HFF-Myc (cell line): ENCODE measurements around the gene TYR.

ENCODE experiments used
- DNase-seq: peaks from one replicate; pipeline ENCODE4 v3.0.0-alpha.2; 2011; ENCODE audit warnings: low read depth; ENCODE audit errors: extremely low read depth
- H3K4me3 ChIP-seq: replicated peaks from 2 replicates; pipeline ENCODE4 v1.5.1; 2011; ENCODE audit warnings: low read depth, mild to moderate bottlenecking, control low read depth, low read length
- CTCF ChIP-seq: IDR thresholded peaks from 2 replicates; pipeline ENCODE4 v1.5.1; 2012; ENCODE audit warnings: mild to moderate bottlenecking, low read depth, low read length, control low read depth; ENCODE audit errors: missing control alignments

TYR gene

GRCh38 chr11:89177691-89178231 is at the start of gene TYR:
TSS of gene TYR (plus strand) at chr11:89177875. CDS start at chr11:89177954, 79 bp downstream.
- DNase-seq, result no peak
- no peak within 1 kb of the TSS for H3K4me3 ChIP-seq
- no peak for TF ChIP-seq CTCF

DNA sequence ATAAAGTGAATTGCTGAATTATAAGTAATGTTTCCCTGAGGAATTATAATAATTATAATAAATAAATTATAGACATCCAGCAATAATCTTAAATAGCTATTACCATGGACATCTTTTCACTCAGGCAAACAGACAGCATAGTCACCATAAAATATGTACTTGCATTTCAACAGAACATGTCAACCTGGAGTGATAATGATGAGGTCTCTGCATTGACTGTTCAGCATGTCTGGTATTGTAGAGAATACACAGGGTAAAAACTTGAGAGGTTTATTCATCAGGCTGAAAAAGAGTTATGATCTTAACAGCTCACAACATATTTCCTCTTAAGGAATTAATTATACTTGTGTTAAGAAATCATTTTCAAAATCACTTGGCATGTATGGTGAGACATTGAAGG is 41.1 kb upstream of the TYR start:
- H3K4me3 ChIP-seq, result no peak overlapping the region
- DNase-seq, result no peak
- TF ChIP-seq CTCF, result no peak

- no peak for TF ChIP-seq CTCF
- no peak overlapping the region for H3K4me3 ChIP-seq
Measured at GRCh38 chr11:89147229-89147628, 30.4 kb upstream of the TYR start.

DNA sequence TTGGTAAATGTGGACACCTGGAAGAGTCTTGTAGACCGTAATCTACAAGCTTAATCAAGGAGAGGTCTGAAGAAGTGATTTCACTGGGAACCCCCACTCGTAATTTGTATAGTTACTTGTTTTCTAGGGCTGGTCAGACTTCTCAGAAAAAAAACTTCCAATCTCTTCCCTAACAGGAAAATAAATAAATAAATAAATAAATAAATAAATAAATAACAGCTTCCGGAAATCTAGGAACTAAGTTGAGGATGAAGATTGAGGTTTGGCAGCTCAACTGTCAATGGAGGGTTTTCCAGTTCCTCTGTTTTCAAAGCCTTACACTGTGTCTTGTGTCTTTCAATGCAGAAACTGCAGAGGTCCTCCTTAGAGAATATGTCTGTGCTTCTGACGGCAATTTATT is 17.7 kb upstream of the TYR start:
- H3K4me3 ChIP-seq, result no peak overlapping the region
- DNase-seq, result no peak
- TF ChIP-seq CTCF, result no peak

More at GRCh38 chr11:89147229-89147628, 30.4 kb upstream of the TYR start:
- no peak for DNase-seq

GRCh38 chr11:89161949-89162348 is 15.7 kb upstream of the TYR start:
- DNase-seq, result no peak
- TF ChIP-seq CTCF, result no peak
- H3K4me3 ChIP-seq, result no peak overlapping the region

DNA sequence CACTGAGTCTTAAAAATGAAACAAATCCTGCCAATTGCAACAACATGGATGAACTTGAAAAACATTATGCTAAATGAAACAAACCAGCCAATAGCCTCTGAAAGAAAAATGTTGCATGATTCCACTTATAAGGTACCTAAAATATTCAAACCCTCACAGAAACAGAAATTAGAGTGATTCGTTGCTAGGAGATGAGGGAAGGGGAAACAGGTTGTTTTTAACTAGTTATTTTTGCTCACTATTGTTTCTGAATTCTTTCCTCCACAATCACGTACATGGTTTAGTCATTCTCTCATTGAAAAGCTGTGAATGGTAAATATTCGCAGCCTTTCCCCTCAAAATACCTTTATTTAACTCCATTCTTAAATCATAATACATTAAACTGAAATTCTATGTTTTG is 14.0 kb upstream of the TYR start:
- DNase-seq, result no peak
- no peak overlapping the region for H3K4me3 ChIP-seq
- no peak for TF ChIP-seq CTCF

DNA sequence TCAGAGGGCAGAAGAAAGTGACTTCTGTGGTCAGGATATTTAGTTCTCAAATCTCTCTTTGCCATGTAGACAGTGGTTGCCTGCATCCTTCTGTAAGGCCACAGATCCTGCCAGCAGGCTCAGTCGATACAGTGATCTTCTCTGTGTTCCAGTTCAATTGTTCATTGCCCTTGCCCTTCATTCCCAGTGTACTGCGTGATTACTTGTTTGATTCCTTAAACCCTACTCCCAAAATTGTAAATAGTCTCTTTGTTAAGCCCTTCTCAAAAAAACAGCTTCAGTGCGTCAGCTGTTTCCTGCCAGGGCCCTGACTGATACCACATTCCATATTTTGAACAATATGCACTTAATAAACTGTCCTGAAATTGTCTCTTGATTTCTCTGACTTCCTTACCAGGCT is 9.3 kb upstream of the TYR start:
- no peak for TF ChIP-seq CTCF

More for the DNA sequence above, 9.3 kb upstream of the TYR start:
- no peak overlapping the region for H3K4me3 ChIP-seq
- DNase-seq, result no peak
